ENCODE data around the gene CDCA8. TPM values are rescaled to one million over a fixed set of nuclear protein-coding genes. Genes with fewer than 3 reads are reported as not detected.

Gene CDCA8
- total RNA-seq, 4 donors from 2014 or later: 3.1 to 7.4 (median 4.0) TPM

- H3K9me3 ChIP-seq: no peaks in the 10 kb centered on the region
- DNase-seq: peak in 2 of 3 donors; percentile 45 to 59
- TF ChIP-seq, protein P1, sequence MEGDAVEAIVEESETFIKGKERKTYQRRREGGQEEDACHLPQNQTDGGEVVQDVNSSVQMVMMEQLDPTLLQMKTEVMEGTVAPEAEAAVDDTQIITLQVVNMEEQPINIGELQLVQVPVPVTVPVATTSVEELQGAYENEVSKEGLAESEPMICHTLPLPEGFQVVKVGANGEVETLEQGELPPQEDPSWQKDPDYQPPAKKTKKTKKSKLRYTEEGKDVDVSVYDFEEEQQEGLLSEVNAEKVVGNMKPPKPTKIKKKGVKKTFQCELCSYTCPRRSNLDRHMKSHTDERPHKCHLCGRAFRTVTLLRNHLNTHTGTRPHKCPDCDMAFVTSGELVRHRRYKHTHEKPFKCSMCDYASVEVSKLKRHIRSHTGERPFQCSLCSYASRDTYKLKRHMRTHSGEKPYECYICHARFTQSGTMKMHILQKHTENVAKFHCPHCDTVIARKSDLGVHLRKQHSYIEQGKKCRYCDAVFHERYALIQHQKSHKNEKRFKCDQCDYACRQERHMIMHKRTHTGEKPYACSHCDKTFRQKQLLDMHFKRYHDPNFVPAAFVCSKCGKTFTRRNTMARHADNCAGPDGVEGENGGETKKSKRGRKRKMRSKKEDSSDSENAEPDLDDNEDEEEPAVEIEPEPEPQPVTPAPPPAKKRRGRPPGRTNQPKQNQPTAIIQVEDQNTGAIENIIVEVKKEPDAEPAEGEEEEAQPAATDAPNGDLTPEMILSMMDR (IDR thresholded peaks at IDR 0.05): peak in 2 of 6 experiments; percentile 14 to 23
- no peak for TF ChIP-seq POLR2A (IDR thresholded peaks at IDR 0.05)
- peaks cover 7 to 29% (median 19%) of the 10 kb centered on the region in 4 donors for H3K4me1 ChIP-seq
- peak overlapping the region; percentile 76 to 85 (median 82) for H3K4me3 ChIP-seq
- H3K36me3 ChIP-seq: peaks cover 0 to 10% (median 0%) of the 10 kb centered on the region in 3 donors
- no peaks in the 10 kb centered on the region for H3K27me3 ChIP-seq
- H3K27ac ChIP-seq: peak overlapping the region; percentile 78 to 87 (median 86)
Observed at GRCh38 chr1:37691497-37692077, 729 bp upstream of the CDCA8 start.

DNA sequence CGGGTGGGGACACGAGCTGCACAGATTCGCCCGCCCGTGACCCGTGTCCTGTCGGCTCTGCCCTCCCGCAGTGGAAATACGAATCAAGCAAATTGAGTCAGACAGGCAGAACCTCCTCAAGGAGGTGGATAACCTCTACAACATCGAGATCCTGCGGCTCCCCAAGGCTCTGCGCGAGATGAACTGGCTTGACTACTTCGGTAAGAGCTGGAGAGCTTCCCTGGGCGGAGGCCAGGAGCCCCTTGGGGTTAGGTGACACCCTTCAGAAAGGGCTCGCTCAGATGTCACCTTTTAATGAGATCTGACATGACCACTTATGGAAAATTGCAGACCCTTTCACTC, 489 bp downstream of the CDCA8 start:
- Histone ChIP-seq H3K27me3 (no peaks in the 10 kb centered on the region), H3K4me1 (peaks cover 7 to 35% (median 19%) of the 10 kb centered on the region in 4 donors), H3K36me3 (peaks cover 0 to 2% (median 0%) of the 10 kb centered on the region in 3 donors), H3K4me3 (peak overlapping the region; percentile 76 to 85 (median 82)), H3K9me3 (no peaks in the 10 kb centered on the region), H3K27ac (peak overlapping the region; percentile 2 to 87 (median 36))
- no peak for DNase-seq
- no peak for TF ChIP-seq POLR2A (IDR thresholded peaks at IDR 0.05)
- TF ChIP-seq, protein P1 (IDR thresholded peaks at IDR 0.05): no peak

DNA sequence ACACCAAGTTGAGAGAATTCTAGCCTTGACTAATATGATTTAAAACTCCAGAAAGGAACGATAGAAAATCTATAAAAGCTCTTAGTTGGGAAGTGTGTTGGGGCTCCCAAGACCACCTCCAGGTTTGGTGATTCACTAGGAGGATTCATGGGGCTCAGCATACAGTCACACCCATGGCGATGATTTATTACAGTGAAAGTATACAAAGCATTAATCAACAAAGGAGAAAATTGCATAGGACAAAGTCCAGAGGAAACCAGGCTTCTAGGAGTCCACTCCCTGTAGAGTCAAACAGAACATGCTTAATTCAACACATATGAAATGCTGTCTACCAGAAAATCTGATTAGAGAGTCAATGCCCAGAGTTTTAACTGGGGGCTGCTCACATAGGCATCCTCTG, 4.8 kb downstream of the CDCA8 start:
- peak overlapping the region in 3 of 4 donors; percentile 8 to 85 (median 49) for H3K27ac ChIP-seq
- DNase-seq: peak in 1 of 3 donors; percentile 53
- no peaks in the 10 kb centered on the region for H3K9me3 ChIP-seq
- TF ChIP-seq POLR2A (IDR thresholded peaks at IDR 0.05): no peak
- TF ChIP-seq, protein P1 (IDR thresholded peaks at IDR 0.05): no peak
- H3K27me3 ChIP-seq: no peaks in the 10 kb centered on the region
- no peaks in the 10 kb centered on the region for H3K36me3 ChIP-seq
- peaks cover 0 to 15% (median 2%) of the 10 kb centered on the region in 4 donors for H3K4me1 ChIP-seq
- no peak overlapping the region for H3K4me3 ChIP-seq

GRCh38 chr1:37697737-37698136, 5.4 kb downstream of the CDCA8 start:
- TF ChIP-seq POLR2A (IDR thresholded peaks at IDR 0.05): no peak
- TF ChIP-seq, protein P1 (IDR thresholded peaks at IDR 0.05): no peak
- Histone ChIP-seq H3K9me3 (no peaks in the 10 kb centered on the region), H3K36me3 (peaks cover 0 to 4% (median 0%) of the 10 kb centered on the region in 3 donors), H3K4me1 (peaks cover 0 to 14% (median 1%) of the 10 kb centered on the region in 4 donors), H3K27ac (peak overlapping the region in 2 of 4 donors; percentile 49 to 85), H3K4me3 (no peak overlapping the region), H3K27me3 (no peaks in the 10 kb centered on the region)
- DNase-seq: no peak

GRCh38 chr1:37699147-37699546, 6.8 kb downstream of the CDCA8 start:
- Histone ChIP-seq H3K9me3 (no peaks in the 10 kb centered on the region), H3K4me3 (no peak overlapping the region), H3K27me3 (no peaks in the 10 kb centered on the region), H3K4me1 (peaks cover 0 to 10% (median 0%) of the 10 kb centered on the region in 4 donors), H3K27ac (no peak overlapping the region), H3K36me3 (peaks cover 0 to 4% (median 0%) of the 10 kb centered on the region in 3 donors)
- no peak for TF ChIP-seq POLR2A (IDR thresholded peaks at IDR 0.05)
- no peak for DNase-seq

DNA sequence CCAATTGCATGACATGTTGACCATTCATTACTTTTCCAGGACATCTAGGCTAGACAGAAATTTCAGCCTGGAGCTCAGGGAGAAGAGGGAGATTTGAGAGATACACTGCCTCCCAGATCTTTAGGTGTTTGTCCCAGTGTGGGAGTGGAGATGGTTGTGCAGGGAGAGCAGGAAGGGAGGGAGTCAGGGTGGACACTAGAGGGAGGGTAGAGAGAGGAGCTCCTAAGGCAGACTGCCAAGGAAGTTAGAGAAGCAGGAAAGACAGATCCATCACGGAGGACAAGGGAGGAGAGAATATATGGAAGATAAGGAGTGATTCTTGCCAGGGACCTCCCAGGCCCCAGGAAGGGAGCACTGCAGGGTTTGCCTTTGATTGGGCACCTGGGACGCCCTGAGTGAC, 8.7 kb downstream of the CDCA8 start:
- H3K27ac ChIP-seq: no peak overlapping the region
- TF ChIP-seq POLR2A (IDR thresholded peaks at IDR 0.05): no peak
- TF ChIP-seq, protein P1 (IDR thresholded peaks at IDR 0.05): no peak
- H3K36me3 ChIP-seq: peaks cover 0 to 4% (median 0%) of the 10 kb centered on the region in 3 donors
- peaks cover 0 to 10% (median 0%) of the 10 kb centered on the region in 4 donors for H3K4me1 ChIP-seq
- no peaks in the 10 kb centered on the region for H3K9me3 ChIP-seq
- no peak overlapping the region for H3K4me3 ChIP-seq
- DNase-seq: no peak
- no peaks in the 10 kb centered on the region for H3K27me3 ChIP-seq

Data from Peyer's patch (tissue), 4 donors.